Left lung (tissue), 10 donors: ENCODE results near the gene KLF16. TPM values are rescaled to one million over a fixed set of nuclear protein-coding genes. Genes with fewer than 3 reads are reported as not detected.

ENCODE experiments used
- ATAC-seq: fragments of 200-7000 bp; cut with Tn5 transposase; one replicate; pipeline ENCODE4 v1.9.1; 2020; ENCODE audit warnings: moderate library complexity
- DNase-seq, 4 donors: peaks; one replicate each; pipeline ENCODE4 v3.0.0-alpha.2; 2013 to 2020
- H3K27ac ChIP-seq, 2 donors: fragments of 200-600 bp; sonication (generic) in 1 of 2; one replicate each; pipeline versions ENCODE4 v1.5.0 to v1.8.0; 2020 to 2021
- H3K27me3 ChIP-seq, 2 donors: fragments of 200-600 bp; sonication (generic) in 1 of 2; one replicate each; pipeline versions ENCODE4 v1.5.0 to v1.8.0; 2020 to 2021
- H3K36me3 ChIP-seq, 2 donors: fragments of 200-600 bp; sonication (generic) in 1 of 2; one replicate each; pipeline versions ENCODE4 v1.5.0 to v1.8.0; 2020 to 2021
- H3K4me1 ChIP-seq, 2 donors: fragments of 200-600 bp; one replicate each; pipeline ENCODE4 v1.8.0; 2021
- H3K4me3 ChIP-seq, 2 donors: fragments of 200-600 bp; sonication (generic) in 1 of 2; one replicate each; pipeline versions ENCODE4 v1.5.0 to v1.8.0; 2020 to 2021; ENCODE audit warnings: mild to moderate bottlenecking in 1 of 2
- H3K9me3 ChIP-seq, 2 donors: fragments of 200-600 bp; sonication (generic) in 1 of 2; one replicate each; pipeline versions ENCODE4 v1.5.0 to v1.8.0; 2020 to 2021
- intact Hi-C, 2 donors: fragments of 100-400 bp; cut with DNase I; formaldehyde crosslinking; loops; one replicate each; pipeline versions ENCODE4 v1.11.2 to v1.14.2; 2022
- polyA plus RNA-seq, 6 donors: library from polyadenylated mRNA; unstranded; fragments of 120-200 nt; gene quantifications; one replicate each; pipeline ENCODE4 v1.2.1, GENCODE V29; 2013; ENCODE audit not compliant: insufficient read length in 6 of 6
- total RNA-seq, 2 donors: library from RNA; stranded (reverse); fragmentation: NEBNext Ultra II Directional; extraction: Animal tissue kit (Norgen Biotek cat#: 25700); gene quantifications; one replicate each; pipeline ENCODE4 v1.2.1, GENCODE V29; 2021
- TF ChIP-seq, protein P1 (sequence below), 2 donors: fragments of 200-600 bp; sonication (generic) in 1 of 2; IDR thresholded peaks; one replicate each; pipeline versions ENCODE4 v1.5.0 to v1.8.0; 2021; ENCODE audit warnings: antibody characterized with exemption in 2 of 2
- donor health status: DM: no; HTN: yes; CAD: no.
- donor health status: DM: no; HTN: no; CAD: no.

The KLF16 gene
- total and polyA plus RNA-seq, 8 donors = 4.3 to 28.8 (median 7.6) TPM

GRCh38 chr19:1862068-1862423, 1.3 kb downstream of the KLF16 start:
- peaks cover 34 to 65% of the 10 kb centered on the region in 2 donors for H3K4me1 ChIP-seq
- peak overlapping the region; percentile 61 to 76 for H3K4me3 ChIP-seq
- no peaks in the 10 kb centered on the region for H3K27me3 ChIP-seq
- TF ChIP-seq, protein P1, sequence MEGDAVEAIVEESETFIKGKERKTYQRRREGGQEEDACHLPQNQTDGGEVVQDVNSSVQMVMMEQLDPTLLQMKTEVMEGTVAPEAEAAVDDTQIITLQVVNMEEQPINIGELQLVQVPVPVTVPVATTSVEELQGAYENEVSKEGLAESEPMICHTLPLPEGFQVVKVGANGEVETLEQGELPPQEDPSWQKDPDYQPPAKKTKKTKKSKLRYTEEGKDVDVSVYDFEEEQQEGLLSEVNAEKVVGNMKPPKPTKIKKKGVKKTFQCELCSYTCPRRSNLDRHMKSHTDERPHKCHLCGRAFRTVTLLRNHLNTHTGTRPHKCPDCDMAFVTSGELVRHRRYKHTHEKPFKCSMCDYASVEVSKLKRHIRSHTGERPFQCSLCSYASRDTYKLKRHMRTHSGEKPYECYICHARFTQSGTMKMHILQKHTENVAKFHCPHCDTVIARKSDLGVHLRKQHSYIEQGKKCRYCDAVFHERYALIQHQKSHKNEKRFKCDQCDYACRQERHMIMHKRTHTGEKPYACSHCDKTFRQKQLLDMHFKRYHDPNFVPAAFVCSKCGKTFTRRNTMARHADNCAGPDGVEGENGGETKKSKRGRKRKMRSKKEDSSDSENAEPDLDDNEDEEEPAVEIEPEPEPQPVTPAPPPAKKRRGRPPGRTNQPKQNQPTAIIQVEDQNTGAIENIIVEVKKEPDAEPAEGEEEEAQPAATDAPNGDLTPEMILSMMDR (IDR thresholded peaks at IDR 0.05) = no peak
- H3K9me3 ChIP-seq = no peaks in the 10 kb centered on the region
- ATAC-seq = no peak
- peaks cover 0 to 1% of the 10 kb centered on the region in 2 donors for H3K36me3 ChIP-seq
- DNase-seq = no peak
- intact Hi-C loops = no loop called here
- H3K27ac ChIP-seq = peak overlapping the region in 1 of 2 donors; percentile 53

DNA sequence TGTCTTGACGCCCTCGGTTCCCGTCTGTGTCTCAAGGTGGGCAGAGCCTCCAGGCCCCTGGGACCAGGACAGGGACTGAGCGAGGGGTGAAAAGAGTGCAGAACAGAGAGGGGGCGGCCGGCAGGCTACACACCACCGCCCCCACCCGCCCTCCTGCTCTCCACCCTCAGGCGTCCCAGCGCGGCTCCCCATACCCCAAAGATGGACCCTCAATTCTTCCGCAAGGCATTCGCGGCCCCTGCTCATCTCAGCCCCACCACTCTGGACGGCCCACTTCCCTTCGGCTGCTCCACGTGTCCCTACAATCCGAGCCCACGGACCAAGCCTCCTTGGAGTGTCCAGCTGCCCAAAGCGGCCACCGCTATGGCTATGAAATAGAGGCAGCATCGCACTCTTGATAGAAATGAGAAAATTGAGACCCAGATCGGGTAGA, 1.8 kb downstream of the KLF16 start:
- Histone ChIP-seq H3K36me3 (no peaks in the 10 kb centered on the region), H3K4me3 (peak overlapping the region; percentile 61 to 76), H3K4me1 (peaks cover 34 to 70% of the 10 kb centered on the region in 2 donors), H3K9me3 (no peaks in the 10 kb centered on the region), H3K27me3 (no peaks in the 10 kb centered on the region), H3K27ac (peak overlapping the region in 1 of 2 donors; percentile 53)
- ATAC-seq = no peak
- intact Hi-C loops = no loop called here
- TF ChIP-seq, protein P1 (IDR thresholded peaks at IDR 0.05) = no peak
- DNase-seq = no peak

DNA sequence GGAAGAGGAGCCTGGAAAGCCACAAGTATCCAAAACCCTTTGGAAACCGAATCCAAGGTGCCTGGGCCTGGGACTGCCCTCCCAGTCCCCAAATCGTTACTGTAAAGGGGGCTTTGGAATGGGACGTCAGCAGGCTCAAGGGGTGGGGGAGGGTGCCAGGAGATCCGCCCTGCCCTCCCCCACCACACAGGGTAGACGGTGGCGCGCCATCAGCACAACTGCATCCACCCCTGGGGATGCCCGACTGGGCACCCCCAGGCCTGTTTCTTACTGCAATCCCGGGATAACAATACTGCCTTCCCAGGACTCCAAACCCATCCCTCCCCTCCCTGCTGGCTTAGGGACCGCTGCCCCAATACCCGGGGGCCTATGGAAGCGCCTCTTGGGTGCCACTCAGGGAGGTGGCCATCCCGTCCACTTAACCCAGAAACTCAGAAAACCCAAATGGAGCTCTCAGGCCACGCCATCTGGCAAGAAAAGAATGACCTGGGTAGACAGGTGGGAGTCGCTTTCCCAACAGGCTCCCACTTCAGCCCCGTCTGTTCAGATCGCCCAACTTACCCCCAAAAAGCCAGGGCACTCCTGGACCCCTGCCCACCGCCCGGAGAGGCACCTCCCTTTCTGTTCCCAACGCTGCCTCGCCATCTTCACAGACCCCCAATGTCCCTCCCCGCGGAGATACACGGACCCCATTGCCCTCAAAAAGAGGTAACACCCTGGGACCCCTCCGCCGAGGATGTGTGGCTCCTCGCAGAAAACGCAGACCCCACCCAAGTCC, 2.4 kb downstream of the KLF16 start:
- Histone ChIP-seq H3K4me3 (peak overlapping the region in 1 of 2 donors; percentile 76), H3K27ac (peak overlapping the region in 1 of 2 donors; percentile 41), H3K4me1 (peaks cover 39 to 76% of the 10 kb centered on the region in 2 donors), H3K36me3 (no peaks in the 10 kb centered on the region), H3K27me3 (no peaks in the 10 kb centered on the region), H3K9me3 (no peaks in the 10 kb centered on the region)
- DNase-seq = peak in 1 of 4 donors; percentile 44
- no peak for ATAC-seq
- intact Hi-C loops = no loop called here
- TF ChIP-seq, protein P1 (IDR thresholded peaks at IDR 0.05) = no peak

GRCh38 chr19:1860042-1860775, 3.2 kb downstream of the KLF16 start:
- Histone ChIP-seq H3K27me3 (no peaks in the 10 kb centered on the region), H3K27ac (peak overlapping the region in 1 of 2 donors; percentile 41), H3K9me3 (no peaks in the 10 kb centered on the region), H3K4me1 (peaks cover 45 to 78% of the 10 kb centered on the region in 2 donors), H3K4me3 (peak overlapping the region in 1 of 2 donors; percentile 76), H3K36me3 (no peaks in the 10 kb centered on the region)
- peak in 3 of 4 donors; percentile 63 to 93 (median 74) for DNase-seq
- intact Hi-C loops = no loop called here
- TF ChIP-seq, protein P1 (IDR thresholded peaks at IDR 0.05) = no peak
- no peak for ATAC-seq

DNA sequence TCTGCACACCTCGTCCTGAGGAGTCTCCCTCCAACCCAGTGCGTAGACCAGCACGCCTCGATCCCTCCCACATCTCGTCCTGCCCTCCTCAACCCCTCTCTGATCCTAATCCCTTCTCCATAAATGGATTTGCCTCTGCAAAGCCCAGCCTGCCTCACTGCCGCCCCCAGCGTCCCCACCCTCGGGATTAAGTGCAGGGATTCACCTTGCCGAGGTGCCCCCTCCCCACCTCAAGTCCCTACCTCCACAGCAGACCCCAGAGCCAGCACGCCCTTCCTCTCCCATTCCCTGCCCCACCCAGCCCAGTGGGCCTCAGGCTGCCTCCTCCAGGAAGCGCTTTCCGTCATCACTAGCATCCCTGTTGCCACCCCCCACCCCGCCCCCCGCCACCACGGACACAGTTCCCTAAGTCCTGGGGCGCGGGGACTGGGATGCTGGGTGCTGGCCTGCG, 4.0 kb downstream of the KLF16 start:
- intact Hi-C loops = no loop called here
- Histone ChIP-seq H3K4me1 (peaks cover 50 to 81% of the 10 kb centered on the region in 2 donors), H3K4me3 (no peak overlapping the region), H3K27me3 (no peaks in the 10 kb centered on the region), H3K36me3 (peaks cover 0 to 2% of the 10 kb centered on the region in 2 donors), H3K9me3 (no peaks in the 10 kb centered on the region), H3K27ac (peak overlapping the region in 1 of 2 donors; percentile 41)
- TF ChIP-seq, protein P1 (IDR thresholded peaks at IDR 0.05) = no peak
- peak in 1 of 4 donors; percentile 34 for DNase-seq
- no peak for ATAC-seq
